IPS-NIHi7 (cell line): ENCODE results near the gene NFE2.
A peak's percentile ranks its signal among the peaks of the same experiment; 100 is the strongest.
"Not testable (repeated sequence)": the region's sequence is repeated elsewhere in the genome, so short reads cannot be mapped to it uniquely, and the experiment has no call there.

Experiments
- DNase-seq: peaks from one replicate; pipeline ENCODE4 v3.0.0; 2012; ENCODE audit warnings: mixed read lengths; ENCODE audit errors: extremely low spot score

The NFE2 gene

GRCh38 chr12:54282949-54283593 lies 17.7 kb downstream of the NFE2 start:
- DNase-seq, result no peak

- not testable (repeated sequence) for DNase-seq
Measured at GRCh38 chr12:54281694-54282093, 19.1 kb downstream of the NFE2 start.

DNA sequence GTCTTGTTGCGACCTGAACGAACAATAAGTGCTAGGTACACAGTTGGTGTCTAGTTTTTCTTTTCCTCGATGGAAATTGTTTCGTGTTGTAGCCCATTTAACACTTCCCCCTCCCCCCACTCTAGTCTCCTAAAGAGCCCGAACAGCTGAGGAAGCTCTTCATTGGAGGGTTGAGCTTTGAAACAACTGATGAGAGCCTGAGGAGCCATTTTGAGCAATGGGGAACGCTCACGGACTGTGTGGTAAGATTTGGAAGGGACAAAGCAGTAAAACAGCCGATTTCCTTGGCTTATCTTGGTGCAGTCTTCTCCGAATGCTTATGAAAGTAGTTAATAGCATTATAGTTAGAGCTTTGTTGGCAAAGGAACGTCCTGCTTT lies 19.6 kb downstream of the NFE2 start:
- not testable (repeated sequence) for DNase-seq

DNA sequence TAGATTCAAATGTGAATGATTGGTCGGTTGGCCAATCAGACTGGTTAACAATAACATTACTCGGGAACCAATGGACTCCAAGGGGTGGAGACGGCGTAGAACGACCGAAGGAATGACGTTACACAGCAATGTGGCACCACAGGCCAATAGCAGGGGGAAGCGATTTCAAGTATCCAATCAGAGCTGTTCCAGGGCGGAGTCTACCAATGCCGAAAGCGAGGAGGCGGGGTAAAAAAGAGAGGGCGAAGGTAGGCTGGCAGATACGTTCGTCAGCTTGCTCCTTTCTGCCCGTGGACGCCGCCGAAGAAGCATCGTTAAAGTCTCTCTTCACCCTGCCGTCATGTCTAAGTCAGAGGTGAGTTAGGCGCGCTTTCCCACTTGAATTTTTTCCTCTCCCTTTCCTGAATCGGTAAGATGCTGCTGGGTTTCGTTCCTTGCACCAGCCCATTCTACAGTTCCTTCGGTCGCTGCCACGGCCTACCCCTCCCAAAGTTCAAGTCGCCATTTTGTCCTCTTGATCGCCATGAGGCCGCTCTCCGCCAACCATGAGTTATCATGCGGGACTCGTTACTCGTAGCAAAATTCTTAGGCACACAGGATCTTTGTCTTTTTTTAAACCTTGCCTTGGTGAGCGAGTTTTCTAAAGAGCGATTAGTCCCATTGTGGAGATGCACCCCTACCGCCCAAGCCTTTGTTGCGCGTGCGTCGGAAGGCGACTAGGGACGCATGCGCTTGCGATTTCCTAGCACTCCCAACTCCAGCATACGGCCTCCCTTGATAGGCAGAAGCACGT lies 20.2 kb downstream of the NFE2 start, which contains the start of gene HNRNPA1:
TSS of gene HNRNPA1 (plus strand) at position 259 of the 793 bp plus-strand sequence. CDS start at position 341, 82 bp downstream.
- peak; percentile 91 for DNase-seq

DNA sequence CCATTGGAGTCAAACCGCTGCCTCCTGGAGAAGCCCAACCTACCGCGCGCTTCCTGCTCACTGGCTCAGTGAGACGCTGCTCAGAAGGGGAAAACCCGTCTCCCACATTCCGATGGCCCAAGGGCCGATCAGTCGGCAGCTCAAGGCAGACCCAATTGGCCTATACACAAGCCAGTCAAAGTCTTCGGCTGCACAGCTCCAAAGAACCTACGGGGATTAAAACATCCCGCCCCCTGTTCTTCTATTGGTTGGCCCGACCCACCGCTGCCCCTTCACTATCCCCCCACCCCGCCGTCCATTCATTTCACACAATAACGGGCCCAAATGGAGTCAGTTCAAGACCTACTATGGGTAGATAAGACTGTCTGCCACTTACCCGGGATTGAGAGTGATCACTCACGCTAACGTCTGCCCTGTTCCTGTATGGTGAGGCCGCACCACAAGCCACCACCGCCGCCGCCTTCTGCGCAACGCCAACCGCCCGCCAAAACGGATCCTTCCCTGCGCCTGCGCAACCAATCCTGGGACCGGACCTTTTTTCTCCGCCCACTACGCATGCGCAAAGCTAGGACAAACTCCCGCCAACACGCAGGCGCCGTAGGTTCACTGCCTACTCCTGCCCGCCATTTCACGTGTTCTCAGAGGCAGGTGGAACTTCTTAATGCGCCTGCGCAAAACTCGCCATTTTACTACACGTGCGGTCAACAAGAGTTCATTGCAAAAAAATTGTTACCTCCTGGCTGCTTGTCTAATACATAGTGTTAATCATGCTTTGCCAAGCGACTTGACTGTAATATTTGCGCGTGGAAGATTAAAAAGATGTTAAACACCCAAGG lies 21.0 kb downstream of the NFE2 start, which contains the start of gene CBX5:
TSS of gene CBX5 (minus strand) at position 491 of the 836 bp plus-strand sequence. CDS start 22,472 bp downstream, outside the sequence.
- peak; percentile 92 for DNase-seq

DNA sequence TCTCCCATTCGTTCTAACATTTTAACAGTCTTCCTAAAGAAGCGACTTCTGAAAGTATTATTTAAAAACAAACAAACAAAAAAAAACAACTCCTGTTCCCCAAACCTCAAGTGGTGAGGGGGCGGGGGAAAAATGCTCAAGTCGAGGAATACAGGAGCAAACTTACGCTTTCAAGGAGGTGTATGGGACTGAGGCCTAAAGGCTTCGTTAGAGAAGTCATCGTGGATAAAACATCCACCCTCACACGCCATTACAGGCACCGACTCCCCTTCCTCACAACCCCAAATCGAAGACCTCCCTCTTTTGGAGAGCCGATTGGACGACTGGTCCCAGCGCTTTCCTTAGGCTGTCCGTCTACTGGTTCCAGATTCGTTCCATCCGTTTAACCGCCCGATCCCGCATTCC lies 21.6 kb downstream of the NFE2 start:
- no peak for DNase-seq

DNA sequence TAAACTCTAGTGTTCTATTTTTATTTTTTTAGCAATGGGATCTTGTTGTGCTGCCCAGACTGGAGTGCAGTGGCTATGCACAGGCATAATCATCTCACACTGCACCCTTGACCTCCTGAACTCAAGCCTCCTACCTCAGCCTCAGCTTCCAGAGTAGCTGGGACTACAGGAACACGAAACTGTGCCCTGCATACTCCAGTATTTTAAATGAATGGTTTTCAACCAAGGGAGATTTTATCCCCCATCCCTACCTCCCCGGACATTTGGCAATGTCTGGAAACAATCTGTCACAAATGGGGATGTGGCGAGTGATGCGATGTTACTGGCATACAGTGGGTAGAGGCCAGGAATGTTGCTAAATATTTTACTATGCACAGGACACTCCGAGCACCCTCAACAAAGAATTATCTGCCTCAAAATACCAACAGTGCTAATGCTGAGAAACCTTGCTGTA lies 23.0 kb downstream of the NFE2 start:
- no peak for DNase-seq

DNA sequence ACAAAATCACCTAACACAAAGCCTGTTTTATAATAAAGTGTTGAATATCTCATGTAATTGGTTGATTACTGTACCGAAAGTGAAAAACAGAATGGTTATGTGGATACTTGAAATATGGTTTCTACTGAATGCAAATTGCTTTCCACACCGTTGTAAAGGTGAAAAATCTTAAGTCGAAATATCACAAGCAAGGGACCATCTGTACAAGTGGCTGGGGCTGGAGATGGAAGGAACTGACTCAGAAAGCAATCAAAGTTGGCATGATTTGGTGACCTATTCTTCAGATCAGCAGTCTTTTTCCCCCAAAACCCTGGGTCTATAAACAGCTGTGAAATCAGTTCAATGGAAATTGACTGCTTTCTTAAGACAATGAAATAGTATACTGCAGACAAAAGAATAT lies 24.4 kb downstream of the NFE2 start:
- no peak for DNase-seq

- DNase-seq, result no peak
Measured at GRCh38 chr12:54273981-54274380, 26.8 kb downstream of the NFE2 start.

GRCh38 chr12:54272214-54272613 lies 28.6 kb downstream of the NFE2 start:
- DNase-seq, result no peak

DNA sequence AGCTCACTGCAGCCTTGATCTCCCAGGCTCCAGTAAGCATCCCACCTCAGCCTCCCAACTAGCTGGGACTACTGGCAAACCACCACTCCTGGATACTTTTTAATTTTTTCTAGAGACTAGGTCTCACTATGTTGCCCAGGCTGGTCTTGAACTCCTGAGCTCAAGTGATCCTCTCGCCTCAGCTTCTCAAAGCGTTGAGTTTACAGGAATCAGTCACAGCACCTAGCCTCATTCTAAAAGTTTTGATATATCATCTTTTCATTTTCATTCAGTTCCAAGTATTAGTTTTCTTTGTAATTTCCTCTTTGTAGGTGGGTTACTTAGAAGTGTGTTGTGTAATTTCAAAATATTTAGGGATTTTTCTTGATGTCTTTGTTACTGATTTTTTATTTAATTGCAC lies 30.5 kb downstream of the NFE2 start:
- no peak for DNase-seq

DNA sequence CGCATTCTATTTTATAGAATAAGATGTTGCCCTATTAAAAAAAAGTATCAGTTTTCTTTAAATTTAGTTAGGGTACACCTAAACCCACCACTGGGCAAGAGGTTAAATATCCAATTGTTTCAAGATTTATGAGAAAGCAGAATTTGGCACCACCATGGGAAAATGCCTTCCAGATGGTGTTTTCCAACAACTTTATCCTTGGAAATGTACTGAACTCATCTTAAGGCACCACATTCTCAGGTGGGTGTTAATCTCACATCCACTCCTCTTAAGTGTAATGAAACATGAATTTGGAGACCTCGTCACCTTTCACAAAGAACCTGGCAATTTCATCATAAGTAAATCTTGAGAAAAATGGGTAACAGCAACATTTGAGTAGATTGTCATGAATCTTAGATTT lies 34.0 kb downstream of the NFE2 start:
- no peak for DNase-seq

DNA sequence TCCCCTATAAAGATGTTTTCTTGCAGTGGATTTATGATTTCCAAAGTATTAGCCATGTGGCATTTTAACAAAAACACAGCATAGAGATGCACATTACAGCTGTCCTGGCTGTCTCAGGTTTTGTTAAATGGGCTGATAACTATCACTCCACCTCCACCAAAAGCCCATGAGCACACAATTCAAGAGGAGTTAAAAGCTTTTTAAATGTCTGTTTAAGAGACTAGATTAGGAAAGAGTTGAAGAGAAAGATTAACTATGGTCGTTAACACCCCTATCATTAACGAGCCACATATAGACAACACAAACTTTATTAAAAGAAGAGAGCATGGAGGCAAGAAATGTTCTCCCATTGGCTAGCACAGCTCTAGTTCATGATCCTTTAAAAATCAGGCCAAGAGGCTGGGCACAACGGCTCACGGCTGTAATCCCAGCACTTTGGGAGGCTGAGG lies 35.4 kb downstream of the NFE2 start:
- no peak for DNase-seq

GRCh38 chr12:54262403-54262925 lies 38.4 kb downstream of the NFE2 start:
- DNase-seq, result no peak

DNA sequence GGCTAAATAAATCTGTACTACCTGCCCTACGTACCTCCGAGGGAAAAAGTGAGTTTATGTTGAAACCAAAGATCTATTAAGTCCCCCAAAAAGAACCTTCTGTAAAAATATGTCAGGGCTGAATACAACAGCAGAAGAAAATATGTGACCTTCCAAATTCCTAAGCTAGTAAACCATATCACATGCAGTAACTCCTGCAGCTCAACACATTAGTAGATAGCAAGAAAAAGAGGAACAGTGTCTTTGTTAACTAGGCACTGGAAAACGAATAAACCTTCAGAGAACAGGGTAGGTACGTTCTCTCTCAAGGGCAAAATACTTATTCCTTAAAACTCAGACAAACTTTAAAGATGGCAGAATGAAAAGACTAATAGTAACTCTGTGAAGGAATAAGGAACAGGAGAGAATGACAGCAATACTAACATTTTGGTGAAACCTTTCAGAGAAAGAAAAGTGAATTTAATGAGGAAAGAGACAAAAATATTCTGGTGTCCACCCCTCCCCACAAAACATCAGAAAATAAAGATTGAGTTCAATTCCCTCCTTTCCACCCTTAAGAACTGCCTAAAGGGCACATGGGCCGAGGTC lies 38.9 kb downstream of the NFE2 start:
- DNase-seq, result no peak

DNA sequence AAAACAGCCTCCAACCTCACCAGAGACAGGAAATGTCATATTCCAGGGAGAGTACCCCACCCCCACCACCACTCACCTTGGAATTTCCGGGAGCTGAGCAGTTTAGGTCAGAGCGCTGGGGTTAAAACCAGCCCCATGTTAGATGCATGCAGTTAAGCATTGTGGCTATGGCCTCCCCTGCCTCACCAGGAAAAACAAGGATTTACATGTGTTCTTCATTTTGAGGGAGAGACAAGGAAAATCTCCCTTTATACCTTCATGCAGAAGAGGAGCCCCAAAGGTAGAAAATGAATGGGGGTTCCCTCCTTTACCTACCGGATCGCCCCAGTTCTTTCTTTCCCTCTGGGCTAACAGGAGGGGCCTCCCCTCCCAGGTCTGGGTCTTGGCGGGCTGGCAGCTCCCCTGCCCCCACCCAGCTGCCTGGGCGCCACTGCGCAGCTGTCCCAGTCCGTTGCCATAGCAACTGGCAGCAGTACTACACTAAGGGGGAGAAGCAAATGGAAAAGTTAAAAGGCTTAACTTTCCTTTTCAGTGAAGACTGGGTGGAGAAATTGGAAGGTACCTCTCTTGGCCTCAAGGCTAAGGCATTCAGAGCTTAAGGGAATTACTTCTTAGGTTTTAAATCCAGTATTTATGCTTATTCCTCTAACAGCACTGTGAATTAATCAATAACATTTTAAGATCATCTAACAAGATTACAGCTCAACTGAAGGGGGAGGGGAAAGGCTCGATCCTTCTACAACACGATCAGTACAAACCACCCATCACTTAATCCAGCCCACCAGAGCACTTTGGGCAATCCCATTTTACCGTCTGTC lies 41.4 kb downstream of the NFE2 start:
- DNase-seq, result peak; percentile 95

GRCh38 chr12:54258201-54258681 lies 42.6 kb downstream of the NFE2 start:
- no peak for DNase-seq

- no peak for DNase-seq
Measured at GRCh38 chr12:54257332-54257731, 43.5 kb downstream of the NFE2 start.

GRCh38 chr12:54253240-54253639 lies 47.6 kb downstream of the NFE2 start:
- no peak for DNase-seq

DNA sequence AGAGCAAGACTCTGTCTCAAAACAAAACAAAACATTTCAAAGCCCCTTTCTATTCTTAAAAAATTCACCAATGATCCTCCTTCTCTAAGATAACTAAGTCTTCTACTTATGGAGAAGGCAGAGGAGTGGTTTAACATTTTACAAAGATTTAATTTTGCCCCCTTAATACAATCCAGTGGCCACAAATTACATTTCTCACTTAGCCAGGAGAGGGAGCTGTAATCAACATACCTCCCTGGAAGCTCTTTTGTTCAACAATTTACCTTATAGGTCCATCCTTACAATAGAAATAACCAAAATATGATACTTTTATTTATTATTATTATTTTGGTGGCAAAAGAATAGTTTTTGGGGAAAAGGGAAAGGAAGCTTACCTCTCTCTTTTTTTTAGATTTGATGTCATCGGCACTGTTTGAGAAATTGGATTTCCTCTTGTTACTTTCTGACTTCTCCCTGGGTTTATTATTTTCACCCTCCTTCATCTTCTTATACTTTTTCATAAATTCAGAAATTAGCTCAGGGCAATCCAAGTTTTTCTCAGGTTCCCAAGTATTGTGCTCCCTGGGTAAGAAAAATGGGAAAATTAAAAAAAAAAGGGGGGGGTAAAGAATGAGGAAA lies 49.0 kb downstream of the NFE2 start:
- DNase-seq, result peak; percentile 52
